ENCODE measurements around the gene MORN4. TPM values are rescaled to one million over a fixed set of nuclear protein-coding genes. Genes with fewer than 3 reads are reported as not detected.
A peak's percentile ranks its signal among the peaks of the same experiment; 100 is the strongest.

The MORN4 gene
- total RNA-seq, 5 donors from 2014 or later (not counting 1 experiment from before 2014, with no cell fraction given), result 0.84 to 4.4 (median 1.5) TPM

DNA sequence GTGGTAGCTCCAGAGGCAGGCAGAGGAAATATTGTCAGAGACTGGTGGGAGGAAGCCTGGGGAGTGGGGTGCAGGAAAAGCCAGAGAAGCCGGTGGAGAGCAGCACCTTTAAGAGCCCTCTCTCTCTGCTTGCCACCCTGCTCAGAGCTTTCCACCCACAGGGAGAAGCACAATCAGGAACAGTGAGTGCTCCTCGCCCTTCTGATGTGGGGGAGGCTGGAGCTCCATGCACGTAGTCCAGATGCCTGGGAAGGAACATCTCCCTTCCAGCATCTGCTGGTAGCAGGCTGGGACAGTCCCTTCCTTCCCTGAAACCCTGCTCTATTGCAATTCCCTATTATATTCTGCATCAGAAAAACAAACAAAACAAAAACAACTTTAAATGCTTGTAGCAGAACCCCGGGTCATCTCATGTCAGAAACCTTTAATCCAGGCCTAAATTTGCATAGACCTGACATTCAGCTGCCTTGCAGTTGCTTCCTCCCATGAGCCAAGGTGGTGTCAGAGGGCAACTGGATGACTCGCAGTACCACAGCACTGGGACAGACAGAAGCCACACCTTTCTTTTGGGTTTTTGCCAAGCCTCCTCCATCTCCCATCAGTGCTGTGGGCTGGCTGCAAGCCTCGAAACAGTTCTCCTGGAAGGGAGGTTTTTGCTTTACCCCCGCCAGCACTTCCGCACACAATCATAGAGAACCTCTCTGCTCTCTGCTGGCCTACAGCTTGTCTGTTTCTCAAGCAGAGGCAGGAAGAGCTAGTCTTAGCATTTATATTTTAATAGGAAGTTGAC lies 40.6 kb upstream of the MORN4 start:
- Mint-ChIP-seq H3K4me1 (peaks cover 0 to 2% (median 0%) of the 10 kb centered on the region in 3 donors), H3K27me3 (no peaks in the 10 kb centered on the region), H3K9me3 (no peaks in the 10 kb centered on the region), H3K27ac (no peak overlapping the region), H3K4me3 (no peak overlapping the region), H3K36me3 (peaks cover 22% of the 10 kb centered on the region)
- no peak overlapping the region for H3K27ac ChIP-seq (ENCODE audit: low read length)
- peaks cover 17 to 34% of the 10 kb centered on the region in 2 donors for H3K36me3 ChIP-seq (ENCODE audit: control insufficient read depth in 2 of 2, extremely low read depth in 1 of 2, insufficient read depth in 1 of 2, low read length in 1 of 2)
- H3K9me3 ChIP-seq, result no peaks in the 10 kb centered on the region
- 61% methylated on average over 2 of the region's 8 CpGs for WGBS (ENCODE audit: insufficient coverage)
- H3K4me3 ChIP-seq (ENCODE audit: control insufficient read depth in 1 of 2, extremely low read depth in 1 of 2, low read length in 1 of 2), result no peak overlapping the region
- POLR2A ChIA-PET, result interaction anchor here (0.6 to 0.9 kb wide), 3 partner anchors 13 to 385 kb away, joined by 3 to 6 read pairs (median 3); partner anchors contain the start of gene AVPI1 (in 1 of the 2)
- peaks cover 0 to 4% of the 10 kb centered on the region in 2 experiments for H3K4me1 ChIP-seq (ENCODE audit: control insufficient read depth in 1 of 2, extremely low read depth in 1 of 2, insufficient read depth in 2 of 2, low read length in 2 of 2)
- CTCF ChIA-PET, result interaction anchor here in 1 of 2 donors (0.6 kb wide), 1 partner anchor 57 kb away, joined by 5 read pairs; no protein-coding TSS in a partner anchor
- no peaks in the 10 kb centered on the region for H3K27me3 ChIP-seq (replicated peaks in 1 of 2; ENCODE audit: control insufficient read depth in 2 of 2, extremely low read depth in 1 of 2, insufficient read depth in 2 of 2, low read length in 1 of 2)
- no peak for ATAC-seq (replicated peaks in 1 of 4)
- DNase-seq, result no peak

DNA sequence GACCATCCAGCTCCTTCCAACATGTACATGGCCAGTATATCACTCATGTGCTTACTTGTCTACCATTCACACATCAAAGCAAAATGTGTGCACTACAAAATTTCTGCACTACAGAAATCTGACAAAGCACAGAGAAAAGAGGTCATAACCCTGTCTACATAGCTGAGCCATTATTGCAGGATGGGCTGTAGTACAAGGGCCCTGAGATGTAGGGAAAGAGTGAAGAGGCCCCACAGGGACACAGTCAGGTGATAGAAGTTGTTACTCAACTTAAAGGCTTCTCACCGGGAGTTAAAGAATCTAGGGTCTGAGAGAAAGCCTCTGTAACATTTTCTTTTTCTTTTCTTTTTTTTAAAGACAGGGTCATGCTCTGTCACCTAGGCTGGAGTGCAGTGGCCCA lies 36.3 kb upstream of the MORN4 start:
- Histone ChIP-seq H3K4me3 (ENCODE audit: control insufficient read depth in 1 of 2, extremely low read depth in 1 of 2, low read length in 1 of 2) (no peak overlapping the region), H3K27me3 (replicated peaks in 1 of 2; ENCODE audit: control insufficient read depth in 2 of 2, extremely low read depth in 1 of 2, insufficient read depth in 2 of 2, low read length in 1 of 2) (no peaks in the 10 kb centered on the region), H3K9me3 (no peaks in the 10 kb centered on the region), H3K36me3 (ENCODE audit: control insufficient read depth in 2 of 2, extremely low read depth in 1 of 2, insufficient read depth in 1 of 2, low read length in 1 of 2) (peaks cover 13 to 44% of the 10 kb centered on the region in 2 donors), H3K27ac (ENCODE audit: low read length) (no peak overlapping the region), H3K4me1 (ENCODE audit: control insufficient read depth in 1 of 2, extremely low read depth in 1 of 2, insufficient read depth in 2 of 2, low read length in 2 of 2) (no peaks in the 10 kb centered on the region)
- H3K4me1 Mint-ChIP-seq, result no peaks in the 10 kb centered on the region
- H3K27me3 Mint-ChIP-seq, result no peaks in the 10 kb centered on the region
- no peak overlapping the region for H3K4me3 Mint-ChIP-seq
- ChIA-PET CTCF (no interaction called here), POLR2A (no interaction called here)
- DNase-seq (no peak), ATAC-seq (replicated peaks in 1 of 4) (no peak)
- H3K27ac Mint-ChIP-seq, result peak overlapping the region in 1 of 2 donors; percentile 52
- peaks cover 33% of the 10 kb centered on the region for H3K36me3 Mint-ChIP-seq
- WGBS (ENCODE audit: insufficient coverage), result no CpG with 5 or more reads among the region's 1 CpG
- H3K9me3 Mint-ChIP-seq, result no peaks in the 10 kb centered on the region

DNA sequence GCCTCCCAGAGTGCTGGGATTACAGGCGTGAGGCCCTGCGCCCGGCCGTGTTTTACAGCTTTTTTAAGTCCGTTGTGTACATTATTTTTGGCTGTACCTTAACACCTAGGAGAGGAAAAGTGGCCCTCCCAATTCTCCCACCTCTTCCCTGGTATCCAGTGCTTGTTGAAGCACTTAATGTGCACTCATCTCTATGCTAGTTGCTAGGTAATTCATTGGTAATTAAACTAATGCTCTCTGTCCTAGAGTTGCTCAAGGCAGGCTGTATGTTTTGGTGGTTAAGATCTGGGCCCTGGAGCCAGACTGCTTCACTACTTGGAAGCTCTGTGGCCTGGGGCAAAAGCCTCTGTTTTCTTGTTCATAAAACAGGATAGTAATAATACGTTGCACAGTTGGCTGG lies 34.2 kb upstream of the MORN4 start:
- peaks cover 4 to 47% of the 10 kb centered on the region in 2 donors for H3K36me3 ChIP-seq (ENCODE audit: control insufficient read depth in 2 of 2, extremely low read depth in 1 of 2, insufficient read depth in 1 of 2, low read length in 1 of 2)
- CTCF ChIA-PET, result no interaction called here
- DNase-seq (no peak), ATAC-seq (replicated peaks in 1 of 4) (no peak)
- H3K4me3 ChIP-seq (ENCODE audit: control insufficient read depth in 1 of 2, extremely low read depth in 1 of 2, low read length in 1 of 2), result no peak overlapping the region
- Mint-ChIP-seq H3K36me3 (peaks cover 39% of the 10 kb centered on the region), H3K9me3 (no peaks in the 10 kb centered on the region), H3K4me1 (no peaks in the 10 kb centered on the region), H3K27me3 (no peaks in the 10 kb centered on the region), H3K4me3 (no peak overlapping the region), H3K27ac (no peak overlapping the region)
- H3K9me3 ChIP-seq, result no peaks in the 10 kb centered on the region
- WGBS (ENCODE audit: insufficient coverage), result 100% methylated on average over 2 of the region's 6 CpGs
- POLR2A ChIA-PET, result no interaction called here
- no peaks in the 10 kb centered on the region for H3K27me3 ChIP-seq (replicated peaks in 1 of 2; ENCODE audit: control insufficient read depth in 2 of 2, extremely low read depth in 1 of 2, insufficient read depth in 2 of 2, low read length in 1 of 2)
- H3K27ac ChIP-seq (ENCODE audit: low read length), result no peak overlapping the region
- H3K4me1 ChIP-seq (ENCODE audit: control insufficient read depth in 1 of 2, extremely low read depth in 1 of 2, insufficient read depth in 2 of 2, low read length in 2 of 2), result no peaks in the 10 kb centered on the region

DNA sequence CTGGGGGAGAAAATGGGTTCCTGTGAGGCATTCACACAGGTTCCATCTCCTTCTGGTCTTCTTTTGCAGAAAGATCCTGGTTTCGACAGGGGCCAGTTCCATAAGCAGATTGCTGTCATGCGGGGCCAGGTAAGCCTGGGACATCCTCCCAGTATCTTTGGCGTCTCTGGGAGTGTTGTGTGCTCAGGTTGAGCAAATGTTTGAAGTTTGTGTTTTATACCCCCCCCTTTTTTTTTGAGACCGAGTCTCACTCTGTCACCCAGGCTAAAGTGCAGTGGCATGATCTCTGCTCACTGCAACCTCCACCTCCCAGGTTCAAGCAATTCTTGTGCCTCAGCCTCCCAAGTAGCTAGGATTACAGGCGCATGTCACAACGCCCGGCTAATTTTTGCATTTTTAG lies 33.7 kb upstream of the MORN4 start:
- 95% methylated on average over 3 of the region's 7 CpGs for WGBS (ENCODE audit: insufficient coverage)

DNA sequence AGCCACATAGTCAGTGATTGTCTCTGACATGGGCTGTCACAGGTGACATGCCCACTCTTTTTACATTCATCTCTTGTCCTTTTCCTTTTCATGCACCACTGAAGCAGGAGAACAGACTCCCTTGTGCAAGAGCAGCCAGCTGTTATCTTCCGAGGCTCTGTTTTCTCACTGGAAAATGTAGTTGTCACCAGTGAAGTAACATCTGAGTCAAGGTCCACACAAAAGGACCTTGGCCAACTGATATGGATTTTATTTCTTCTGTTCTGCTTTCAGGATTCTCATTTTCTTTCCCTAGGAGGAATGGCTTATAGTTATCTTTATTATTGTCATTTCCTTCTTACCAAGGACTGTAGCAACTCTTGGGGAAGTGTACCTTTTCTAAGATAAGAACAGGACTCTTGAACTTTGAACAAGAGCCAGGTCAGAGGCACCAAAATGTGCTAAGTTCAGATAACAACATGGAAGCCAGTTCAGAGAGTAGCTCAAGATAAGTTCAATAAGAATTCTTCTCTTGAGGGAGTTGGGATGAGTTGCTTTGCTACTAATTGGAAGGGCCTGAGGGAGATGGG lies 31.1 kb upstream of the MORN4 start:
- 100% methylated on average over 1 of the region's 1 CpG for WGBS (ENCODE audit: insufficient coverage)
- Mint-ChIP-seq H3K9me3 (no peaks in the 10 kb centered on the region), H3K4me3 (no peak overlapping the region), H3K27me3 (no peaks in the 10 kb centered on the region), H3K36me3 (peaks cover 41% of the 10 kb centered on the region), H3K4me1 (no peaks in the 10 kb centered on the region), H3K27ac (no peak overlapping the region)
- peaks cover 4 to 44% of the 10 kb centered on the region in 2 donors for H3K36me3 ChIP-seq (ENCODE audit: control insufficient read depth in 2 of 2, extremely low read depth in 1 of 2, insufficient read depth in 1 of 2, low read length in 1 of 2)
- H3K9me3 ChIP-seq, result no peaks in the 10 kb centered on the region
- no peak for DNase-seq
- ChIA-PET CTCF (no interaction called here), POLR2A (no interaction called here)
- no peak overlapping the region for H3K4me3 ChIP-seq (ENCODE audit: control insufficient read depth in 1 of 2, extremely low read depth in 1 of 2, low read length in 1 of 2)
- no peaks in the 10 kb centered on the region for H3K4me1 ChIP-seq (ENCODE audit: control insufficient read depth in 1 of 2, extremely low read depth in 1 of 2, insufficient read depth in 2 of 2, low read length in 2 of 2)
- H3K27ac ChIP-seq (ENCODE audit: low read length), result no peak overlapping the region
- H3K27me3 ChIP-seq (replicated peaks in 1 of 2; ENCODE audit: control insufficient read depth in 2 of 2, extremely low read depth in 1 of 2, insufficient read depth in 2 of 2, low read length in 1 of 2), result no peaks in the 10 kb centered on the region
- no peak for ATAC-seq (replicated peaks in 1 of 4)

More for the DNA sequence above, 33.7 kb upstream of the MORN4 start:
- DNase-seq (no peak), ATAC-seq (replicated peaks in 1 of 4) (no peak)
- Histone ChIP-seq H3K4me3 (ENCODE audit: control insufficient read depth in 1 of 2, extremely low read depth in 1 of 2, low read length in 1 of 2) (no peak overlapping the region), H3K36me3 (ENCODE audit: control insufficient read depth in 2 of 2, extremely low read depth in 1 of 2, insufficient read depth in 1 of 2, low read length in 1 of 2) (peaks cover 4 to 47% of the 10 kb centered on the region in 2 donors), H3K27me3 (replicated peaks in 1 of 2; ENCODE audit: control insufficient read depth in 2 of 2, extremely low read depth in 1 of 2, insufficient read depth in 2 of 2, low read length in 1 of 2) (no peaks in the 10 kb centered on the region), H3K27ac (ENCODE audit: low read length) (no peak overlapping the region), H3K9me3 (no peaks in the 10 kb centered on the region), H3K4me1 (ENCODE audit: control insufficient read depth in 1 of 2, extremely low read depth in 1 of 2, insufficient read depth in 2 of 2, low read length in 2 of 2) (no peaks in the 10 kb centered on the region)
- Mint-ChIP-seq H3K4me1 (no peaks in the 10 kb centered on the region), H3K27ac (no peak overlapping the region), H3K36me3 (peaks cover 42% of the 10 kb centered on the region), H3K4me3 (no peak overlapping the region), H3K27me3 (no peaks in the 10 kb centered on the region), H3K9me3 (no peaks in the 10 kb centered on the region)
- CTCF ChIA-PET, result no interaction called here
- POLR2A ChIA-PET, result no interaction called here

DNA sequence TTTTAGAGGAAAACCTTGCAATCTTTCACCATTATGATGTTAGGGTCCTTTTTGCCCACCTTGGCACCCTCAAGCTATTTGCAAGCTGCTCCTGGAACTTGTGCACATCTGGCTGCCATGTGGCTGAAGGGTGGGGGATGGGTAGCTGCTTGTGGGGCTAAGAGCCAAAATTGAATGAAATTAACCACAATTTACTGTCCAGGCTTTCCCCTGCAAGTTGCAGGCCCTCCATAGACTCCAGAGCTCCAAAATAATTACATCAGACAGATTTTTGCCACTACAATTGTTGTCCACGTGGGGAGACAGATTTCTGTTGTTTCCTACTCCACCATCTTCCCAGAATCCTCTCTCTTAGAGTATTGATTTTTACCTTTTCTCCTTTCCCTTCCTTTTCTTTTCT lies 26.3 kb upstream of the MORN4 start:
- Mint-ChIP-seq H3K27me3 (no peaks in the 10 kb centered on the region), H3K27ac (no peak overlapping the region)
- CTCF ChIA-PET, result no interaction called here

More for the DNA sequence above, 26.3 kb upstream of the MORN4 start:
- POLR2A ChIA-PET, result no interaction called here
- 40% methylated on average over 1 of the region's 1 CpG for WGBS (ENCODE audit: insufficient coverage)
- ATAC-seq (replicated peaks in 1 of 4) (no peak), DNase-seq (no peak)
- no peaks in the 10 kb centered on the region for H3K9me3 ChIP-seq
- H3K36me3 ChIP-seq (ENCODE audit: control insufficient read depth in 2 of 2, extremely low read depth in 1 of 2, insufficient read depth in 1 of 2, low read length in 1 of 2), result peaks cover 12 to 41% of the 10 kb centered on the region in 2 donors
- no peaks in the 10 kb centered on the region for H3K4me1 ChIP-seq (ENCODE audit: control insufficient read depth in 1 of 2, extremely low read depth in 1 of 2, insufficient read depth in 2 of 2, low read length in 2 of 2)
- peaks cover 57% of the 10 kb centered on the region for H3K36me3 Mint-ChIP-seq
- H3K4me1 Mint-ChIP-seq, result peaks cover 0 to 3% (median 0%) of the 10 kb centered on the region in 3 donors
- no peaks in the 10 kb centered on the region for H3K27me3 ChIP-seq (replicated peaks in 1 of 2; ENCODE audit: control insufficient read depth in 2 of 2, extremely low read depth in 1 of 2, insufficient read depth in 2 of 2, low read length in 1 of 2)
- no peak overlapping the region for H3K4me3 ChIP-seq (ENCODE audit: control insufficient read depth in 1 of 2, extremely low read depth in 1 of 2, low read length in 1 of 2)
- H3K27ac ChIP-seq (ENCODE audit: low read length), result no peak overlapping the region
- H3K4me3 Mint-ChIP-seq, result no peak overlapping the region
- no peaks in the 10 kb centered on the region for H3K9me3 Mint-ChIP-seq
